DOHH2 (cell line): ENCODE data around the gene NRCAM.

Experiments used
- CTCF ChIP-seq: fragments of 200-600 bp; sonication (generic); IDR thresholded peaks from one replicate; pipeline ENCODE4 v1.5.1; 2014; ENCODE audit warnings: antibody characterized with exemption, mild to moderate bottlenecking, low read depth, low read length; ENCODE audit not compliant: poor library complexity, severe bottlenecking
- EZH2phosphoT487 ChIP-seq: fragments of 200-600 bp; sonication (generic); IDR thresholded peaks from 2 replicates; pipeline ENCODE4 v1.6.1; 2017; ENCODE audit warnings: borderline replicate concordance, mild to moderate bottlenecking, antibody characterized with exemption, low read length, moderate library complexity, mixed read lengths

DNA sequence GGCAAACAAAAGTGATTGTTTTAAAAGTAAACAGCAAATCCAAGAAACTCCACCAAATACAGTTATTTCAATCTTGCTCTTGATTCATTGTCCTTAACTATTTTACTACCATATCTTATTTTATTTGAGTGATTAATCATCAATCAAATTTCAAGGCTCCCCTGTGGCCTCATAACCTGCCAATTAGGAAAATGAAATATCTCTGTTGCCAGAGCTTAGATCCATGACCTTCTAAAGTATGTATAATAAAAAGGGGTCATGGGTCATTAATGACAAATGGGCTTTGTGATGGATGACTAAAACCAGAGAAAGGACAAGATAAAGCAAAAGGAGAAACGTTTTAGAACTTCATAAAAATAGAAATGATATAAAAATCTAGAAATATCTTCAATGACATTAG lies 28.5 kb downstream of the NRCAM start:
- TF ChIP-seq CTCF (no peak), EZH2phosphoT487 (no peak)
